ENCODE results near the gene AGK. TPM values are rescaled to one million over a fixed set of nuclear protein-coding genes. Genes with fewer than 3 reads are reported as not detected.

Gene AGK
- total RNA-seq, 5 donors from 2014 or later (not counting 1 experiment from before 2014, with no cell fraction given) = 22.1 to 39.7 (median 28.8) TPM

DNA sequence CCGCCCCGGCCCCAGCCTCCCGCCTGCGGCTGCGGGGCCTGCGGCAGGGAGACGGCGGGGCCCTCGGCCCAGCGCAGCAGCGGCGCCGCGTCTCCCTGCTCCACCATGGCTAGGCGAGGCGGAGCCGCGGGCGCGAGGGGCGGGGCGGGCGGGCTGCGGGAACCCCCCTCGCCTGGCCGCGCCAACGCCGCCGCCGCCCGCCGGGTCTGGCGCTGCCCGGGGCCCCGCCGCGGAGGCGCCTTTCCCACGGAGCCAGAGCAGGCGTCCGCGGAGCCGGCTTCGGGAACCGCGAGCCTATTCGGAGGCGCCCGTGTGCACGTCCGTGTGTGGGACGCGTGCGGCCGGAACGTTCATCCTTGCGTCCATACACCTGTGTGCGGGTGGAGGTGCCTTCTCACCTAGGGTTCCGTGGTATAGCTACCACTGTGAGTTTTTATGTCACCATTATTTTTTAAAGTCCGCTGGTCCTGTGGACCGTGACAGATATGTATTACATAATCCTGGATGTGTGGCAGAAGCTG lies 150.9 kb downstream of the AGK start, which contains the start of gene DENND11:
Gene DENND11, minus strand, starts transcription at position 120 of the 521 bp plus-strand sequence. Its CDS starts 13 bp downstream, at position 107.
- no peaks in the 10 kb centered on the region for H3K27me3 ChIP-seq (replicated peaks in 1 of 2; ENCODE audit: control insufficient read depth in 2 of 2, extremely low read depth in 1 of 2, insufficient read depth in 2 of 2, low read length in 1 of 2)
- peaks cover 41 to 51% (median 44%) of the 10 kb centered on the region in 3 donors for H3K4me1 Mint-ChIP-seq
- ChIA-PET POLR2A (interaction anchor here (0.5 to 1.3 kb wide), 6 partner anchors 28 to 605 kb away, joined by 3 to 8 read pairs (median 4); partner anchors contain the start of gene SSBP1 (in 1 of the 2)), CTCF (interaction anchor here (0.6 to 2.1 kb wide), 6 partner anchors 35 to 1538 kb away, joined by 3 to 11 read pairs (median 8); partner anchors contain the start of gene SSBP1 (in 1 of the 2))
- H3K36me3 Mint-ChIP-seq = no peaks in the 10 kb centered on the region
- H3K4me3 Mint-ChIP-seq = peak within 1 kb of the TSS; percentile 84 to 94 (median 88)
- peak within 1 kb of the TSS; percentile 80 to 87 for H3K27ac Mint-ChIP-seq
- ATAC-seq (replicated peaks in 1 of 4) (peak; percentile 80 to 86 (median 84)), DNase-seq (peak; percentile 8 to 84 (median 48))
- H3K27ac ChIP-seq (ENCODE audit: low read length) = peak within 1 kb of the TSS; percentile 72
- no peaks in the 10 kb centered on the region for H3K27me3 Mint-ChIP-seq
- peaks cover 4 to 20% of the 10 kb centered on the region in 2 experiments for H3K4me1 ChIP-seq (ENCODE audit: control insufficient read depth in 1 of 2, extremely low read depth in 1 of 2, insufficient read depth in 2 of 2, low read length in 2 of 2)
- H3K9me3 Mint-ChIP-seq = no peaks in the 10 kb centered on the region
- H3K36me3 ChIP-seq (ENCODE audit: control insufficient read depth in 2 of 2, extremely low read depth in 1 of 2, insufficient read depth in 1 of 2, low read length in 1 of 2) = no peaks in the 10 kb centered on the region
- H3K9me3 ChIP-seq = no peaks in the 10 kb centered on the region
- under 1% methylated on average over 53 of the region's 62 CpGs for WGBS (ENCODE audit: insufficient coverage)
- H3K4me3 ChIP-seq (ENCODE audit: control insufficient read depth in 1 of 2, extremely low read depth in 1 of 2, low read length in 1 of 2) = peak within 1 kb of the TSS; percentile 59 to 80

DNA sequence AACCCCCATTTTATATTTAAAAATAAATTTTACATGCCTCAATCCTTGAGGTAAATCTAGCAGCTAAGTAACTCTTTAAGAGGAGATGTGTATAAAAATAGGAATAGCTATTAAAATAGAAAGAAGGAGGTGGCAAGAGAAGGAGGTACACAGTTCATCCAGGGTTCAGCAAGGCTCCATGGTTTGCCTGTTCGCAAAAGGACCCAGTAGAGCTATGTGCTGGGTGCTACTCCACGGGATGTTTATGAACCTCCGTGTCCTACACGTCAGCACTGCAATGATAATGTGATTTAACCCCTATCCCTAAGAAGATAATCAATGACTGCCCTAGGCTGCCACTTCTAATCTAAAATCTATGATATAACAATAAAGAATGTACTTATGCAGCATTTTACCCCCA lies 151.7 kb downstream of the AGK start:
- peak overlapping the region in 2 of 3 donors; percentile 73 to 75 for H3K4me3 Mint-ChIP-seq
- H3K9me3 ChIP-seq = no peaks in the 10 kb centered on the region
- no peaks in the 10 kb centered on the region for H3K9me3 Mint-ChIP-seq
- DNase-seq (no peak), ATAC-seq (replicated peaks in 1 of 4) (no peak)
- H3K36me3 ChIP-seq (ENCODE audit: control insufficient read depth in 2 of 2, extremely low read depth in 1 of 2, insufficient read depth in 1 of 2, low read length in 1 of 2) = no peaks in the 10 kb centered on the region
- peaks cover 4 to 20% of the 10 kb centered on the region in 2 experiments for H3K4me1 ChIP-seq (ENCODE audit: control insufficient read depth in 1 of 2, extremely low read depth in 1 of 2, insufficient read depth in 2 of 2, low read length in 2 of 2)
- H3K4me1 Mint-ChIP-seq = peaks cover 33 to 43% (median 37%) of the 10 kb centered on the region in 3 donors
- no peaks in the 10 kb centered on the region for H3K27me3 ChIP-seq (replicated peaks in 1 of 2; ENCODE audit: control insufficient read depth in 2 of 2, extremely low read depth in 1 of 2, insufficient read depth in 2 of 2, low read length in 1 of 2)
- no CpG with 5 or more reads among the region's 4 CpGs for WGBS (ENCODE audit: insufficient coverage)
- ChIA-PET CTCF (interaction anchor here (0.6 to 1.5 kb wide), 4 partner anchors 34 to 1080 kb away, joined by 3 to 9 read pairs (median 6); partner anchors contain the start of gene SSBP1 (in 1 of the 2)), POLR2A (interaction anchor here (0.5 to 1.1 kb wide), 5 partner anchors 27 to 606 kb away, joined by 3 to 6 read pairs (median 4); no protein-coding TSS in a partner anchor)
- H3K27ac ChIP-seq (ENCODE audit: low read length) = no peak overlapping the region
- no peak overlapping the region for H3K4me3 ChIP-seq (ENCODE audit: control insufficient read depth in 1 of 2, extremely low read depth in 1 of 2, low read length in 1 of 2)
- H3K27me3 Mint-ChIP-seq = no peaks in the 10 kb centered on the region
- H3K27ac Mint-ChIP-seq = peak overlapping the region in 1 of 2 donors; percentile 87
- H3K36me3 Mint-ChIP-seq = no peaks in the 10 kb centered on the region

DNA sequence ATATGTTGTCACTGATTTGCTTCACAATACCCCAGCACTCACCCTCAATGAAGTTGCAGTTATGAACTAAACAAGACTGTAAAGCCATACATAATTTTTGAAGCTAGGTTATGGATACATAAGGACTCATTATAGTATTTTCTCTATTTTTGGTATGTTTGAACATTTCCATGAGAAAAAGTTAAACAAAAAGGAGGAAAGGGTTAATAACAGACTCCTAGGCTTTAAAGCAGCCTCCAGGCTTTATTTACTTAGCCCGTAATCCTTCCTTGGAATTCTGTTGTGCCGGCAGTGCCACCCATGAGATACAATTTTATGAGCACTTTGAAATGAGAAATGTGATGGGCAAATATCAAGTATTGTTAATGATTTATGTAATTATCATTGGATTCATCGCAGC lies 152.9 kb downstream of the AGK start:
- no peaks in the 10 kb centered on the region for H3K36me3 ChIP-seq (ENCODE audit: control insufficient read depth in 2 of 2, extremely low read depth in 1 of 2, insufficient read depth in 1 of 2, low read length in 1 of 2)
- ChIA-PET POLR2A (no interaction called here), CTCF (no interaction called here)

DNA sequence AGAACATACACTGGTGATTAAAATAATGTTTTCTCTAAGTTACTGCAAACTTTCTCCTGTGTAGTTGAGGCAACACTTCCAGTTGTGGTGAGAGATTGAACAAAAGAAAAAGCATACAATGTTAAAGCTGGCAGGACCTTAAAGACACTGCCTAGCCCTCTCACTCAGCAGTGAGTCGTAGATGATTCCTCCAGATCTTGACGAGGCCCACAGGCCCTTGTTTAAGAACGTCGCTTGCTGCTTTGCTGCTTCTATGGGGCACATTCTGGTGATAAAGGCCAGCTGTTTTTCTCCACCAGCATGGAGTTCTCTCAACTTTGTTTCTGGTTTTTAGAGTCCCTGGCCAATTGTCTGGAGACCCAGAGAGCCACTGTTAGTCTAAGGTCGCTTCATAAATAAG lies 153.5 kb downstream of the AGK start:
- Histone ChIP-seq H3K4me1 (ENCODE audit: control insufficient read depth in 1 of 2, extremely low read depth in 1 of 2, insufficient read depth in 2 of 2, low read length in 2 of 2) (peaks cover 4 to 11% of the 10 kb centered on the region in 2 experiments), H3K9me3 (no peaks in the 10 kb centered on the region), H3K36me3 (ENCODE audit: control insufficient read depth in 2 of 2, extremely low read depth in 1 of 2, insufficient read depth in 1 of 2, low read length in 1 of 2) (no peaks in the 10 kb centered on the region), H3K27me3 (replicated peaks in 1 of 2; ENCODE audit: control insufficient read depth in 2 of 2, extremely low read depth in 1 of 2, insufficient read depth in 2 of 2, low read length in 1 of 2) (no peaks in the 10 kb centered on the region), H3K27ac (ENCODE audit: low read length) (no peak overlapping the region), H3K4me3 (ENCODE audit: control insufficient read depth in 1 of 2, extremely low read depth in 1 of 2, low read length in 1 of 2) (no peak overlapping the region)
- Mint-ChIP-seq H3K4me1 (peaks cover 16 to 24% (median 18%) of the 10 kb centered on the region in 3 donors), H3K9me3 (no peaks in the 10 kb centered on the region), H3K4me3 (no peak overlapping the region), H3K27me3 (no peaks in the 10 kb centered on the region), H3K36me3 (peaks cover 4% of the 10 kb centered on the region), H3K27ac (no peak overlapping the region)
- ChIA-PET POLR2A (no interaction called here), CTCF (no interaction called here)
- 92% methylated on average over 2 of the region's 5 CpGs for WGBS (ENCODE audit: insufficient coverage)
- DNase-seq (no peak), ATAC-seq (replicated peaks in 1 of 4) (no peak)

More for the DNA sequence above, 152.9 kb downstream of the AGK start:
- DNase-seq (no peak), ATAC-seq (replicated peaks in 1 of 4) (no peak)
- Mint-ChIP-seq H3K4me1 (peaks cover 21 to 30% (median 24%) of the 10 kb centered on the region in 3 donors), H3K9me3 (no peaks in the 10 kb centered on the region), H3K27ac (no peak overlapping the region), H3K27me3 (no peaks in the 10 kb centered on the region), H3K4me3 (peak overlapping the region in 1 of 3 donors; percentile 73), H3K36me3 (peaks cover 4% of the 10 kb centered on the region)
- Histone ChIP-seq H3K4me3 (ENCODE audit: control insufficient read depth in 1 of 2, extremely low read depth in 1 of 2, low read length in 1 of 2) (no peak overlapping the region), H3K9me3 (no peaks in the 10 kb centered on the region), H3K27ac (ENCODE audit: low read length) (no peak overlapping the region), H3K27me3 (replicated peaks in 1 of 2; ENCODE audit: control insufficient read depth in 2 of 2, extremely low read depth in 1 of 2, insufficient read depth in 2 of 2, low read length in 1 of 2) (no peaks in the 10 kb centered on the region), H3K4me1 (ENCODE audit: control insufficient read depth in 1 of 2, extremely low read depth in 1 of 2, insufficient read depth in 2 of 2, low read length in 2 of 2) (peaks cover 4 to 15% of the 10 kb centered on the region in 2 experiments)
- 100% methylated on average over 1 of the region's 3 CpGs for WGBS (ENCODE audit: insufficient coverage)

Other genes starting within 250 kb of the AGK start
- gene DENND11, start 150.8 kb downstream of the AGK start, total RNA-seq = 10 to 100 TPM; 46.7 to 55.7 (median 54.8) TPM
- gene WEE2, start 156.9 kb downstream of the AGK start, total RNA-seq = not detected
- gene SSBP1, start 186.9 kb downstream of the AGK start, total RNA-seq = 100 to 1,000 TPM in 1 of 5 donors, 10 to 100 TPM in 4; 88.1 to 116 (median 91.1) TPM
- 1 to 10 TPM in 3 of 5 donors, under 1 TPM in 2; 0.56 to 4.2 (median 2.8) TPM for gene TAS2R3, start 212.7 kb downstream of the AGK start, total RNA-seq
- 1 to 10 TPM in 4 of 5 donors, under 1 TPM in 1; 0.86 to 2.6 (median 2.1) TPM for gene TAS2R4, start 225.3 kb downstream of the AGK start, total RNA-seq
- 1 to 10 TPM; 2.1 to 3.5 (median 3.3) TPM for gene TAS2R5, start 238.8 kb downstream of the AGK start, total RNA-seq

All from T-cell (primary cell).